ENCODE measurements around the gene KIF2C. TPM values are rescaled to one million over a fixed set of nuclear protein-coding genes. Genes with fewer than 3 reads are reported as not detected.

Gene KIF2C
- total and polyA plus RNA-seq, 9 of the 15 experiments (the other 6 are each of a cell fraction or from before 2014, with no cell fraction given), result 84.9 to 226 (median 169) TPM

DNA sequence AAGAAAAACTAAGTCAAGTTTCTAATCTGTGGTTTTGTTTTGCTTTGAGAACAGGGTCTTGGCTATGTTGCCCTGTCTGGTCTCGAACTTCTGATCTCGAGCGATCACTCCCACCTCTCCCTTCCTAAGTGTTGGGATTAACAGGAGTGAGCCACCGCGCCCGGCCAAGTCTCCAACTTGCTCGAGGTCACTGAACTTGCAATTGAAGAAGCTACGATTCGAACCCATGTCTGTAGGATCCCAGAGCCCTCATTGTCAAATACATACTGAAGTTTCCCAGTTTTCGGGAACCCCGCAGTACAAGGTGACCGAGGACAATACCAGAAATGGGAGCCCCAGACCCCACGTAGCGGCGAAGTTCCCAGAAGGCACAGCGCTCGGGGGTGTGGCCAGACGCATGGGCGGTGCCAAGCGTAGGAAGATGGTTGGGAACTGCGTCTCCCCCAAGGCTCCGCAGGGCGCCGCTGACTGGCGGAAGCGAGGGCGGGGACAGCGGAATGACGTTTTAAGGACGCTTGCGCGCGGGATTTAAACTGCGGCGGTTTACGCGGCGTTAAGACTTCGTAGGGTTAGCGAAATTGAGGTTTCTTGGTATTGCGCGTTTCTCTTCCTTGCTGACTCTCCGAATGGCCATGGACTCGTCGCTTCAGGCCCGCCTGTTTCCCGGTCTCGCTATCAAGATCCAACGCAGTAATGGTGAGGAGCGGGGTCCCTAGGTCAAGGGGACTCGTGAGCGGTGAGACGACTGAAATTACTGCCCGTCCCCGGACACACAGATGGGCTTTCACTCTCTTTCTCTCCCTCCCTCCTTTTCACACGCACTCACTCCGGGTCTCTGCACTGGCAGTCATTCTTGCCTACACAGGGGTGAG lies at the start of gene KIF2C (continued):
- TF ChIP-seq SRF (CRISPR knock-in tag; IDR thresholded peaks at IDR 0.05) (peak in 1 of 2 experiments; percentile 83; a peak in 2 of 4 replicates), TARDBP (IDR thresholded peaks at IDR 0.05) (0 out of 2 replicates have a peak, but pooled peaks have one; percentile 19), KDM1A (IDR thresholded peaks at IDR 0.05) (peak in 1 of 2 experiments; percentile 67; a peak in 2 of 4 replicates), ZFP1 (CRISPR knock-in tag; IDR thresholded peaks at IDR 0.05) (no peak), U2AF1 (optimal IDR thresholded peaks at IDR 0.05; ENCODE audit: low read depth, low read length) (no peak), MYNN (IDR thresholded peaks at IDR 0.05) (no peak), MYNN (CRISPR knock-in tag; IDR thresholded peaks at IDR 0.05) (no peak), ARNT (IDR thresholded peaks at IDR 0.05) (0 out of 4 replicates have a peak, but pooled peaks have one; percentile 14 to 61)
- TF ChIP-seq, protein P1, sequence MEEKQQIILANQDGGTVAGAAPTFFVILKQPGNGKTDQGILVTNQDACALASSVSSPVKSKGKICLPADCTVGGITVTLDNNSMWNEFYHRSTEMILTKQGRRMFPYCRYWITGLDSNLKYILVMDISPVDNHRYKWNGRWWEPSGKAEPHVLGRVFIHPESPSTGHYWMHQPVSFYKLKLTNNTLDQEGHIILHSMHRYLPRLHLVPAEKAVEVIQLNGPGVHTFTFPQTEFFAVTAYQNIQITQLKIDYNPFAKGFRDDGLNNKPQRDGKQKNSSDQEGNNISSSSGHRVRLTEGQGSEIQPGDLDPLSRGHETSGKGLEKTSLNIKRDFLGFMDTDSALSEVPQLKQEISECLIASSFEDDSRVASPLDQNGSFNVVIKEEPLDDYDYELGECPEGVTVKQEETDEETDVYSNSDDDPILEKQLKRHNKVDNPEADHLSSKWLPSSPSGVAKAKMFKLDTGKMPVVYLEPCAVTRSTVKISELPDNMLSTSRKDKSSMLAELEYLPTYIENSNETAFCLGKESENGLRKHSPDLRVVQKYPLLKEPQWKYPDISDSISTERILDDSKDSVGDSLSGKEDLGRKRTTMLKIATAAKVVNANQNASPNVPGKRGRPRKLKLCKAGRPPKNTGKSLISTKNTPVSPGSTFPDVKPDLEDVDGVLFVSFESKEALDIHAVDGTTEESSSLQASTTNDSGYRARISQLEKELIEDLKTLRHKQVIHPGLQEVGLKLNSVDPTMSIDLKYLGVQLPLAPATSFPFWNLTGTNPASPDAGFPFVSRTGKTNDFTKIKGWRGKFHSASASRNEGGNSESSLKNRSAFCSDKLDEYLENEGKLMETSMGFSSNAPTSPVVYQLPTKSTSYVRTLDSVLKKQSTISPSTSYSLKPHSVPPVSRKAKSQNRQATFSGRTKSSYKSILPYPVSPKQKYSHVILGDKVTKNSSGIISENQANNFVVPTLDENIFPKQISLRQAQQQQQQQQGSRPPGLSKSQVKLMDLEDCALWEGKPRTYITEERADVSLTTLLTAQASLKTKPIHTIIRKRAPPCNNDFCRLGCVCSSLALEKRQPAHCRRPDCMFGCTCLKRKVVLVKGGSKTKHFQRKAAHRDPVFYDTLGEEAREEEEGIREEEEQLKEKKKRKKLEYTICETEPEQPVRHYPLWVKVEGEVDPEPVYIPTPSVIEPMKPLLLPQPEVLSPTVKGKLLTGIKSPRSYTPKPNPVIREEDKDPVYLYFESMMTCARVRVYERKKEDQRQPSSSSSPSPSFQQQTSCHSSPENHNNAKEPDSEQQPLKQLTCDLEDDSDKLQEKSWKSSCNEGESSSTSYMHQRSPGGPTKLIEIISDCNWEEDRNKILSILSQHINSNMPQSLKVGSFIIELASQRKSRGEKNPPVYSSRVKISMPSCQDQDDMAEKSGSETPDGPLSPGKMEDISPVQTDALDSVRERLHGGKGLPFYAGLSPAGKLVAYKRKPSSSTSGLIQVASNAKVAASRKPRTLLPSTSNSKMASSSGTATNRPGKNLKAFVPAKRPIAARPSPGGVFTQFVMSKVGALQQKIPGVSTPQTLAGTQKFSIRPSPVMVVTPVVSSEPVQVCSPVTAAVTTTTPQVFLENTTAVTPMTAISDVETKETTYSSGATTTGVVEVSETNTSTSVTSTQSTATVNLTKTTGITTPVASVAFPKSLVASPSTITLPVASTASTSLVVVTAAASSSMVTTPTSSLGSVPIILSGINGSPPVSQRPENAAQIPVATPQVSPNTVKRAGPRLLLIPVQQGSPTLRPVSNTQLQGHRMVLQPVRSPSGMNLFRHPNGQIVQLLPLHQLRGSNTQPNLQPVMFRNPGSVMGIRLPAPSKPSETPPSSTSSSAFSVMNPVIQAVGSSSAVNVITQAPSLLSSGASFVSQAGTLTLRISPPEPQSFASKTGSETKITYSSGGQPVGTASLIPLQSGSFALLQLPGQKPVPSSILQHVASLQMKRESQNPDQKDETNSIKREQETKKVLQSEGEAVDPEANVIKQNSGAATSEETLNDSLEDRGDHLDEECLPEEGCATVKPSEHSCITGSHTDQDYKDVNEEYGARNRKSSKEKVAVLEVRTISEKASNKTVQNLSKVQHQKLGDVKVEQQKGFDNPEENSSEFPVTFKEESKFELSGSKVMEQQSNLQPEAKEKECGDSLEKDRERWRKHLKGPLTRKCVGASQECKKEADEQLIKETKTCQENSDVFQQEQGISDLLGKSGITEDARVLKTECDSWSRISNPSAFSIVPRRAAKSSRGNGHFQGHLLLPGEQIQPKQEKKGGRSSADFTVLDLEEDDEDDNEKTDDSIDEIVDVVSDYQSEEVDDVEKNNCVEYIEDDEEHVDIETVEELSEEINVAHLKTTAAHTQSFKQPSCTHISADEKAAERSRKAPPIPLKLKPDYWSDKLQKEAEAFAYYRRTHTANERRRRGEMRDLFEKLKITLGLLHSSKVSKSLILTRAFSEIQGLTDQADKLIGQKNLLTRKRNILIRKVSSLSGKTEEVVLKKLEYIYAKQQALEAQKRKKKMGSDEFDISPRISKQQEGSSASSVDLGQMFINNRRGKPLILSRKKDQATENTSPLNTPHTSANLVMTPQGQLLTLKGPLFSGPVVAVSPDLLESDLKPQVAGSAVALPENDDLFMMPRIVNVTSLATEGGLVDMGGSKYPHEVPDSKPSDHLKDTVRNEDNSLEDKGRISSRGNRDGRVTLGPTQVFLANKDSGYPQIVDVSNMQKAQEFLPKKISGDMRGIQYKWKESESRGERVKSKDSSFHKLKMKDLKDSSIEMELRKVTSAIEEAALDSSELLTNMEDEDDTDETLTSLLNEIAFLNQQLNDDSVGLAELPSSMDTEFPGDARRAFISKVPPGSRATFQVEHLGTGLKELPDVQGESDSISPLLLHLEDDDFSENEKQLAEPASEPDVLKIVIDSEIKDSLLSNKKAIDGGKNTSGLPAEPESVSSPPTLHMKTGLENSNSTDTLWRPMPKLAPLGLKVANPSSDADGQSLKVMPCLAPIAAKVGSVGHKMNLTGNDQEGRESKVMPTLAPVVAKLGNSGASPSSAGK (IDR thresholded peaks at IDR 0.05), result peak; percentile 81; the same call in 1 of the 2 replicates
- TF ChIP-seq, protein P2, sequence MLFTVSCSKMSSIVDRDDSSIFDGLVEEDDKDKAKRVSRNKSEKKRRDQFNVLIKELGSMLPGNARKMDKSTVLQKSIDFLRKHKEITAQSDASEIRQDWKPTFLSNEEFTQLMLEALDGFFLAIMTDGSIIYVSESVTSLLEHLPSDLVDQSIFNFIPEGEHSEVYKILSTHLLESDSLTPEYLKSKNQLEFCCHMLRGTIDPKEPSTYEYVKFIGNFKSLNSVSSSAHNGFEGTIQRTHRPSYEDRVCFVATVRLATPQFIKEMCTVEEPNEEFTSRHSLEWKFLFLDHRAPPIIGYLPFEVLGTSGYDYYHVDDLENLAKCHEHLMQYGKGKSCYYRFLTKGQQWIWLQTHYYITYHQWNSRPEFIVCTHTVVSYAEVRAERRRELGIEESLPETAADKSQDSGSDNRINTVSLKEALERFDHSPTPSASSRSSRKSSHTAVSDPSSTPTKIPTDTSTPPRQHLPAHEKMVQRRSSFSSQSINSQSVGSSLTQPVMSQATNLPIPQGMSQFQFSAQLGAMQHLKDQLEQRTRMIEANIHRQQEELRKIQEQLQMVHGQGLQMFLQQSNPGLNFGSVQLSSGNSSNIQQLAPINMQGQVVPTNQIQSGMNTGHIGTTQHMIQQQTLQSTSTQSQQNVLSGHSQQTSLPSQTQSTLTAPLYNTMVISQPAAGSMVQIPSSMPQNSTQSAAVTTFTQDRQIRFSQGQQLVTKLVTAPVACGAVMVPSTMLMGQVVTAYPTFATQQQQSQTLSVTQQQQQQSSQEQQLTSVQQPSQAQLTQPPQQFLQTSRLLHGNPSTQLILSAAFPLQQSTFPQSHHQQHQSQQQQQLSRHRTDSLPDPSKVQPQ (CRISPR knock-in tag; IDR thresholded peaks at IDR 0.05; ENCODE audit: borderline replicate concordance), result no peak
- TF ChIP-seq, protein P3, sequence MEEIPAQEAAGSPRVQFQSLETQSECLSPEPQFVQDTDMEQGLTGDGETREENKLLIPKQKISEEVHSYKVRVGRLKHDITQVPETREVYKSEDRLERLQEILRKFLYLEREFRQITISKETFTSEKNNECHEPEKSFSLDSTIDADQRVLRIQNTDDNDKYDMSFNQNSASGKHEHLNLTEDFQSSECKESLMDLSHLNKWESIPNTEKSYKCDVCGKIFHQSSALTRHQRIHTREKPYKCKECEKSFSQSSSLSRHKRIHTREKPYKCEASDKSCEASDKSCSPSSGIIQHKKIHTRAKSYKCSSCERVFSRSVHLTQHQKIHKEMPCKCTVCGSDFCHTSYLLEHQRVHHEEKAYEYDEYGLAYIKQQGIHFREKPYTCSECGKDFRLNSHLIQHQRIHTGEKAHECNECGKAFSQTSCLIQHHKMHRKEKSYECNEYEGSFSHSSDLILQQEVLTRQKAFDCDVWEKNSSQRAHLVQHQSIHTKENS (CRISPR knock-in tag; IDR thresholded peaks at IDR 0.05), result no peak

All from K562 (cell line).